AG04450 (cell line): ENCODE results near the gene RELCH. TPM values are rescaled to one million over a fixed set of nuclear protein-coding genes. Genes with fewer than 3 reads are reported as not detected.

Experiments used
- CTCF ChIA-PET: fragments of 300-600, 350-600 bp; formaldehyde crosslinking; extraction: SDS; loops from one replicate; lab custom pipeline; 2022; ENCODE audit warnings: antibody characterized with exemption, inconsistent platforms; lab: Charles Lee
- POLR2A ChIA-PET: fragments of 350-600 bp; formaldehyde crosslinking; extraction: SDS; loops from one replicate; lab custom pipeline; 2021; ENCODE audit warnings: antibody characterized with exemption, inconsistent platforms; lab: Yijun Ruan, JAX
- DNase-seq: peaks from one replicate; pipeline ENCODE4 v3.0.0-alpha.2; 2011; ENCODE audit warnings: low read depth, low spot score
- H3K27ac ChIP-seq: one replicate; pipeline ENCODE4 v1.5.1; 2012; ENCODE audit warnings: low read depth, low read length, control low read depth
- H3K27me3 ChIP-seq: one replicate; pipeline ENCODE4 v1.6.0; 2012; ENCODE audit warnings: low read length; ENCODE audit not compliant: control insufficient read depth, insufficient read depth
- H3K4me3 ChIP-seq: 2 replicates; pipeline ENCODE4 v1.5.1; 2011; ENCODE audit warnings: mild to moderate bottlenecking, low read depth, low read length, control low read depth
- H3K9me3 ChIP-seq: 2 replicates; pipeline ENCODE4 v1.5.1; 2012; ENCODE audit warnings: low read length; ENCODE audit not compliant: control insufficient read depth, insufficient read depth
- polyA plus RNA-seq: library from polyadenylated mRNA; depleted of rRNA; stranded (reverse); fragments of >200 nt; gene quantifications from 2 replicates; pipeline ENCODE4 v1.2.3, GENCODE V29; 2011; rRNA removed
- small RNA-seq: library from RNA; depleted of rRNA; stranded (forward); fragments of <200 nt; gene quantifications from one replicate; pipeline ENCODE3, GENCODE V24; 2012; ENCODE audit warnings: low read depth; ENCODE audit not compliant: insufficient read length
- TF ChIP-seq, protein P1 (sequence below): IDR thresholded peaks from 2 replicates; pipeline ENCODE4 v1.5.1; 2011; ENCODE audit warnings: low read depth, low read length, control low read depth, inconsistent platforms

Gene RELCH
- polyA plus RNA-seq, 1 experiment, result 14.5 TPM

DNA sequence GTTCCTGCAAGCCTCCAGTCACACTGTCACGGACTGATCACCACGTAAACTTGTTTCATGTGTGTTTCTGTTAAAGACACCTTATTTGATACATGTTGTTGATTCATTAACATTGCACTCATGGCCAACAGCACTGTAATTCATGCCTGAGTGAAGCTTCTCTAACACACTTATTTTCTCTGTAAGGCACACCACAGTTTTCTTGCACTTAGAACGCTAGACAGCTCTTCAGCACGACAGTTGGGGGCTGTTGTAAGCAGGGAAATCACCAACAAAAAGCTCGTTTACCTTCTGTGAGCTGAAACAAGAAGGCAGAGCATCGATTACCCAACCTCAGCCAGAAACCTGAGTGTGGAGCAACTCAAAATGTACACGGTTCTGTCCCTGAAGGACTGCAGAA is 166.1 kb downstream of the RELCH start:
- H3K9me3 ChIP-seq, result no peaks in the 10 kb centered on the region; the same call in 1 of the 2 replicates
- no peak overlapping the region for H3K27ac ChIP-seq
- no peak for DNase-seq
- POLR2A ChIA-PET, result no interaction called here
- peaks cover 23% of the 10 kb centered on the region for H3K27me3 ChIP-seq
- TF ChIP-seq, protein P1, sequence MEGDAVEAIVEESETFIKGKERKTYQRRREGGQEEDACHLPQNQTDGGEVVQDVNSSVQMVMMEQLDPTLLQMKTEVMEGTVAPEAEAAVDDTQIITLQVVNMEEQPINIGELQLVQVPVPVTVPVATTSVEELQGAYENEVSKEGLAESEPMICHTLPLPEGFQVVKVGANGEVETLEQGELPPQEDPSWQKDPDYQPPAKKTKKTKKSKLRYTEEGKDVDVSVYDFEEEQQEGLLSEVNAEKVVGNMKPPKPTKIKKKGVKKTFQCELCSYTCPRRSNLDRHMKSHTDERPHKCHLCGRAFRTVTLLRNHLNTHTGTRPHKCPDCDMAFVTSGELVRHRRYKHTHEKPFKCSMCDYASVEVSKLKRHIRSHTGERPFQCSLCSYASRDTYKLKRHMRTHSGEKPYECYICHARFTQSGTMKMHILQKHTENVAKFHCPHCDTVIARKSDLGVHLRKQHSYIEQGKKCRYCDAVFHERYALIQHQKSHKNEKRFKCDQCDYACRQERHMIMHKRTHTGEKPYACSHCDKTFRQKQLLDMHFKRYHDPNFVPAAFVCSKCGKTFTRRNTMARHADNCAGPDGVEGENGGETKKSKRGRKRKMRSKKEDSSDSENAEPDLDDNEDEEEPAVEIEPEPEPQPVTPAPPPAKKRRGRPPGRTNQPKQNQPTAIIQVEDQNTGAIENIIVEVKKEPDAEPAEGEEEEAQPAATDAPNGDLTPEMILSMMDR, result no peak
- H3K4me3 ChIP-seq, result no peak overlapping the region
- CTCF ChIA-PET, result no interaction called here

DNA sequence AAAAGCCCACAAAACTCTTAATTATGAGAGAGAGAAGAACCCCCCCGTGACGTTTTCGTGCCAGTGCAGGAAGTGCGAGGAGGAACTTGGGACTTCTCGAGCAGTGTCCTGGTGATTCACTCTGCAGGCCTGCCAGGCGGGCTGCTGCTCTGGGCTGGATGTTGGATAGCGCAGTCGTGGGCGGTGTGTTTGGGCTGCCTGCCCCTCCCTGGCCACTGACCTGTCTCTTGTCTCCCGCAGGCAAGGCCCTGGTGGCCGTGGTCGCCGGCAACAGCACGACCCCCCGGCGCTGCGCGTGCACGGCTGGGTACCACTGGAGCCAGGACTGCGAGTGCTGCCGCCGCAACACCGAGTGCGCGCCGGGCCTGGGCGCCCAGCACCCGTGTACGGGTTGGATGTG is 167.1 kb downstream of the RELCH start:
- TF ChIP-seq, protein P1, result no peak
- POLR2A ChIA-PET, result no interaction called here

DNA sequence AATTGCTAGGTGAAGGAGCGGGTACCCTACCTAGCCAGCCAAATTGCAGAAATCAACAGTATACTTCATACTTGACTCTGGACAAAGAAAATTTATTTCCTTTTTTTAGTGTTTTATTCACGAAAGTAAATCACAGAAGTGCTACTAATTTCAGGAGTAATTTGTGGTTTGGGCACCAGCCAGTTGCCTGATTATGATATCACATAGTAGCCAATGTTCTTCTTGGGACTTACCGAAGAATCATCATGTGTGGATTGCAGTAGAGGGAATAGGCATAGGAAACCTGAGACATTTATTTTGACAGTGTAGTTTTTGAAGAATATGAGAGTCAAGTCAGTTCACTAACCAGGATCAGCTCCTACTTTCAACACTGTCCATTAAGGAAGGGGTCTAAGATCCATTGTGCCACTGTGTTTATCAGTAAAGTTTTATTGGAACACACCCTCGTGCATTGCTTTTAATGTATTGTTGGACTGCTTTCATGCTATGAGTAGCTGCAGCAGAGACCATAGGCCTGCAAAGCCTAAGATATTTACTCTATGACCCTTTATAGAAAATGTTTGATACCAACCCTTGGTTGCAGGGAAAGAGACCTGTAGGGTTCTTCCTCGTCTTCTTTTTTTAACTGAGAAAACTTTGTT is 170.1 kb downstream of the RELCH start:
- TF ChIP-seq, protein P1, result no peak
- Histone ChIP-seq H3K27me3 (peaks cover 27% of the 10 kb centered on the region), H3K9me3 (no peaks in the 10 kb centered on the region; the same call in 1 of the 2 replicates), H3K4me3 (no peak overlapping the region), H3K27ac (no peak overlapping the region)
- ChIA-PET CTCF (no interaction called here), POLR2A (no interaction called here)
- no peak for DNase-seq

More for the DNA sequence above, 167.1 kb downstream of the RELCH start:
- CTCF ChIA-PET, result no interaction called here
- Histone ChIP-seq H3K27ac (no peak overlapping the region), H3K4me3 (no peak overlapping the region), H3K27me3 (peaks cover 24% of the 10 kb centered on the region), H3K9me3 (no peaks in the 10 kb centered on the region; the same call in 1 of the 2 replicates)
- DNase-seq, result no peak

Small RNA genes lying within 50 kb of the gene (small RNA-seq; reads per million reads assigned to genes)
- not detected for gene RF00019

Other genes starting within 250 kb of the RELCH start
- 25.1 and 33.7 TPM in 2 replicates for gene PIGN, start 199 bp upstream of the RELCH start, polyA plus RNA-seq
- not detected in 2 replicates for gene TNFRSF11A, start 138.1 kb downstream of the RELCH start, polyA plus RNA-seq